ENCODE results near the gene GJB3.

The GJB3 gene

GRCh38 chr1:34829250-34829649 is 48.2 kb downstream of the GJB3 start:
- Histone ChIP-seq H3K4me1 (ENCODE audit: insufficient read depth, low read length) (no peaks in the 10 kb centered on the region), H4K20me1 (ENCODE audit: insufficient read depth, low read length) (0 out of 2 replicates have a peak, but pooled peaks cover 3% of the 10 kb centered on the region), H3K79me2 (ENCODE audit: insufficient read depth, low read length) (no peaks in the 10 kb centered on the region), H3K36me3 (ENCODE audit: insufficient read depth, low read length) (no peaks in the 10 kb centered on the region), H3K4me3 (ENCODE audit: low read depth in 1 of 2, low read length in 2 of 2) (no peak overlapping the region), H3K9me3 (ENCODE audit: insufficient read depth, low read length, severe bottlenecking) (no peaks in the 10 kb centered on the region), H3K9ac (ENCODE audit: low read depth, low read length) (no peak overlapping the region), H3K27ac (ENCODE audit: low read length) (no peak overlapping the region), H2AFZ (ENCODE audit: low read depth, low read length) (no peak overlapping the region), H3K4me2 (ENCODE audit: insufficient read depth, low read length) (no peak overlapping the region), H3K27me3 (ENCODE audit: insufficient read depth, low read length, poor library complexity) (no peaks in the 10 kb centered on the region)
- ATAC-seq (ENCODE audit: insufficient read depth, low read depth): no peak
- TF ChIP-seq EZH2 (IDR thresholded peaks at IDR 0.05; ENCODE audit: borderline replicate concordance, low read depth, low read length, severe bottlenecking): no peak
- TF ChIP-seq CTCF (IDR thresholded peaks at IDR 0.05; ENCODE audit: borderline replicate concordance, extremely low read depth, low read length, poor library complexity, severe bottlenecking): no peak
- no peak for DNase-seq

GRCh38 chr1:34831721-34832246 is 50.8 kb downstream of the GJB3 start:
- Histone ChIP-seq H2AFZ (ENCODE audit: low read depth, low read length) (no peak overlapping the region), H3K27me3 (ENCODE audit: insufficient read depth, low read length, poor library complexity) (no peaks in the 10 kb centered on the region), H3K4me1 (ENCODE audit: insufficient read depth, low read length) (no peaks in the 10 kb centered on the region), H3K79me2 (ENCODE audit: insufficient read depth, low read length) (no peaks in the 10 kb centered on the region), H4K20me1 (ENCODE audit: insufficient read depth, low read length) (0 out of 2 replicates have a peak, but pooled peaks cover 3% of the 10 kb centered on the region), H3K4me3 (ENCODE audit: low read depth in 1 of 2, low read length in 2 of 2) (no peak overlapping the region), H3K27ac (ENCODE audit: low read length) (no peak overlapping the region), H3K9ac (ENCODE audit: low read depth, low read length) (no peak overlapping the region), H3K9me3 (ENCODE audit: insufficient read depth, low read length, severe bottlenecking) (no peaks in the 10 kb centered on the region), H3K4me2 (ENCODE audit: insufficient read depth, low read length) (no peak overlapping the region), H3K36me3 (ENCODE audit: insufficient read depth, low read length) (no peaks in the 10 kb centered on the region)
- ATAC-seq (ENCODE audit: insufficient read depth, low read depth) (no peak), DNase-seq (no peak)
- no peak for TF ChIP-seq EZH2 (IDR thresholded peaks at IDR 0.05; ENCODE audit: borderline replicate concordance, low read depth, low read length, severe bottlenecking)

- H2AFZ ChIP-seq (ENCODE audit: low read depth, low read length): no peak overlapping the region
- H3K4me1 ChIP-seq (ENCODE audit: insufficient read depth, low read length): no peaks in the 10 kb centered on the region
- no peak for ATAC-seq (ENCODE audit: insufficient read depth, low read depth)
- H3K27ac ChIP-seq (ENCODE audit: low read length): no peak overlapping the region
- TF ChIP-seq EZH2 (IDR thresholded peaks at IDR 0.05; ENCODE audit: borderline replicate concordance, low read depth, low read length, severe bottlenecking) (no peak), CTCF (IDR thresholded peaks at IDR 0.05; ENCODE audit: borderline replicate concordance, extremely low read depth, low read length, poor library complexity, severe bottlenecking) (no peak)
- H3K79me2 ChIP-seq (ENCODE audit: insufficient read depth, low read length): no peaks in the 10 kb centered on the region
- H3K4me2 ChIP-seq (ENCODE audit: insufficient read depth, low read length): no peak overlapping the region
- H3K9me3 ChIP-seq (ENCODE audit: insufficient read depth, low read length, severe bottlenecking): no peaks in the 10 kb centered on the region
- H3K36me3 ChIP-seq (ENCODE audit: insufficient read depth, low read length): no peaks in the 10 kb centered on the region
- H3K9ac ChIP-seq (ENCODE audit: low read depth, low read length): no peak overlapping the region
- DNase-seq: no peak
- 0 out of 2 replicates have a peak, but pooled peaks cover 3% of the 10 kb centered on the region for H4K20me1 ChIP-seq (ENCODE audit: insufficient read depth, low read length)
- no peak overlapping the region for H3K4me3 ChIP-seq (ENCODE audit: low read depth in 1 of 2, low read length in 2 of 2)
- no peaks in the 10 kb centered on the region for H3K27me3 ChIP-seq (ENCODE audit: insufficient read depth, low read length, poor library complexity)
Measured at GRCh38 chr1:34833711-34834110, 52.7 kb downstream of the GJB3 start.

Measured in DND-41 (cell line).